Measurements from ENCODE around the gene VTI1A.
"Not testable (repeated sequence)": the region's sequence is repeated elsewhere in the genome, so short reads cannot be mapped to it uniquely, and the experiment has no call there.

Gene VTI1A

DNA sequence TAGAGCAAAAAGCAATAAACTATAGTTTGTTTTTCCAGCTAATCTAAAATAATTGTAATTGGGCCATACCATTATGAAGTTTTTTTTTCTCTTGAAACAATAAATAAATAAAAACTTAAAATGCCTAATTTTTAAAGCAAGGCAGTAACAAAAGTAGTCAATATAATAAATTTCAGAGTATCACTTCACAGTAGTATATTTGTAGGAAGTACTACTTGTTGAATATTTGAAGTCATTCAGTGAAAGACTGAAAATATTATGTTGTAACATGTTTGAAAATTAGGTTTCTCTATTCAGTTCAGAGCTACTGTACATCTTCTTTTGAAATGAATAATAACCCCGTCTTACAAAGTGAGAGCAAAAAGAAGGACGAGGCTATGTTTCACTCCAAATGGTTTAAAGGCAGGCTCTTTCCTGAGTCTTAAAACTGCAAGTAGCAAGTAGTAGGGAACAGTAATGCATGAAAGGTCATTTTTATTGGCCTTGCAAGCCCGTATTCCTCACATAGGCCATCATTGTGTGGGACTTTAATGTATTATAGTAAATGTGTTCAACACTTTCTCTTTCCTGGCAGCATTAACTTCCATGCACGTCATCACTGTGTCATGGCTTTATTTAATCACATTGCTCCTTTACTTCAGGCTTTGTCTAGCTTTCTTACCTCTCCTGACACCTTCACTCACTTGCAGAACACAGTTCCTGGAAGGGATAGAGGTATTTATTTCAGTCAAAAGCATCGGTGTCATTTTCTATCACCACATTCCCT is 141.4 kb downstream of the VTI1A start:
- DNase-seq (ENCODE audit: low read depth), result no peak

GRCh38 chr10:112589081-112589480 is 142.1 kb downstream of the VTI1A start:
- DNase-seq (ENCODE audit: low read depth), result no peak

- not testable (repeated sequence) for DNase-seq (ENCODE audit: low read depth)
Observed at GRCh38 chr10:112590786-112591185, 143.8 kb downstream of the VTI1A start.

GRCh38 chr10:112593023-112593422 is 146.0 kb downstream of the VTI1A start:
- no peak for DNase-seq (ENCODE audit: low read depth)

GRCh38 chr10:112601214-112602090 is 154.4 kb downstream of the VTI1A start:
- DNase-seq (ENCODE audit: low read depth), result no peak

- DNase-seq (ENCODE audit: low read depth), result no peak
Observed at GRCh38 chr10:112603062-112603461, 156.0 kb downstream of the VTI1A start.

DNA sequence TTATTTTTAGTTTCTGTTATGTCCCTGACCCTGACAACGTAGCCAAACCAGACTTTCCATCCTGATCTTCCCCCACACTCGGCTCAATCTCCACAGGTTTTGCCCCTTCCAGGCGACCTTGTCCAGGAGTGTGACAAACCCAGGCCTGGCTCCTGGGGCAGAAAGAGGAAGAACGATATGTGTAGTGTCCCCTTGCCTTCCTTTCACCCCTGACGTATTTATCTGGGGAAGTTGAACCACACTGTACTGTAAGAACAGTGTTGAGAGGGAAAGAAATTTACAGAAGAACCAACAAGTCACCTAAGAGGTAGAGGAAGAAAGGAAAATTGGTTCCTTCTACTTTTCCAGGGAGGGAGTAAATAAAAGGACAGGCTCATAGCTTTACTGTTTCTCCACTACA is 158.0 kb downstream of the VTI1A start:
- no peak for DNase-seq (ENCODE audit: low read depth)

DNA sequence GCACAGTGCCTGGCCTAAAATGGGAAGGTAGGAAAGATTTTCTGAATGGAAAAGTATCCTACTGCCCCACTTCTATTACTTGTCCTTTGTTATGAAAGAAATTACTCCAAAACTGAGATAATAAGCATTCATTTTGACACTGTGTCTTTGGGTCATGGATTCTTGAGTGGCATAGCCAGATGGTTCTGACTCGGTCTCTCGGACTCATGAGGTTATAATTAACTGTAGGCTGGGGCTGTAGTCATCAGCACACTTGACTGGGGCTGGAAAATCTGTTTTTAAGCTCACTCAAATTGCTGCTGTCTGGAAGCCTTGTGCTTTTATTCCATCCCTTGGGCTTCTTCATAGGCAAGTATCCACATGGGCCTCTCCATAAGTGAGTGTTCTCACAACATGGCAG is 160.5 kb downstream of the VTI1A start:
- DNase-seq (ENCODE audit: low read depth), result no peak

DNA sequence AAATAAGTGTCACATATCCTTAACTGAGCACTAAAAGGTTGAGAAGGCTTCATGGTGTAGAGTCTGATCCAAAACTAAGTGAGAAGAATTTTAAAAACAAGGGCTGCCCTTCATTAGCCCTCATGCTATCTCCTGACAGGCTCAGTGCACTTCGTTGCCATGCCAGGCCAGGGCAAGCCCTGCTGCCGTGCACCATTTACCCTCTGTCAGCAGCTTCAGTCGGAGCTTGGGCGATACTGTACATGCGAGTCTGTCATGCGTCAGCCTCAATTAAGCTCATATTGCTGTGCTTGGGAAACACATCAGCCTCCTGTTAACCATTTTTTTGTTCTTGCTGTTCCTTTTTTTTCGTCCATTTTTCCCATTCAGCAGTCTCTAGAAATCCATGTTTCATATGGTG is 166.6 kb downstream of the VTI1A start:
- no peak for DNase-seq (ENCODE audit: low read depth)

DNA sequence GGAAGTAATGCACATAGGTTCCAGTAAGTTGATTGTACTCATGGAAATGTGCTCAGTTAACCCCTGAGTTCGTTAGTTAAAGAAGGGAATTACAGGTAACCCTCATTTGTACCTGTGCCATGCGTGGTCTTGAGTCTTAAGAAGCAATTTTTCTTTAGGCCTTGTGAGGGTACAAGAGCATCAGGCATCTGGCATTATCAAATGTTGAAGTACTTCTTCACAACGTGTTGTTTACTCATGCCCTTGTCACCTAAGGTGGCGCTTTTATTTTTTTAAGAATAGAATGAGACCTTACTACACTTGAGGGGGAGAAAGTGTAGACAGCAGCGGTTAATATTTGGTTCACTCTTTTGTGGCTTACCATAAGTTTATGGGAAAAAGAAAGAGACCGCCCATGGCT is 167.1 kb downstream of the VTI1A start:
- no peak for DNase-seq (ENCODE audit: low read depth)

GRCh38 chr10:112614586-112614985 is 167.6 kb downstream of the VTI1A start:
- no peak for DNase-seq (ENCODE audit: low read depth)

DNA sequence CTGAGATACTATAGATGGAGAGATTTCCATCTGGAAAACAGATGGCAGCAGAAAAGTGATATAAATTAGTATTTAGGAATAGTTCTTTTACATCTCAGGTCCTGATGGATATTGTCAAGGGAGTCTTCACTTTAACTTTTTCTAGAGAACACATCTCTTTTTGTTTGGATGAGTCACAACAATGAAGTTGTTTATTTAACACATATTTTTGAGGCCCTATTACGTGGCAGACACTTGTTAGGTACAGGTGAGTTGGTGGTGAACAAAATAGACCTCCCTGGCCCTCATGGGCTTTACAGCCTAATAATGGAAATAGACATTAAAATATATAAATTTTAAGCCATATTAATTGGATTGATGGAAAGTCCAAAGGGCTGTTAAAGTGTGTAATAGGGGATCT is 168.3 kb downstream of the VTI1A start:
- DNase-seq (ENCODE audit: low read depth), result no peak

GRCh38 chr10:112616647-112617046 is 169.6 kb downstream of the VTI1A start:
- no peak for DNase-seq (ENCODE audit: low read depth)

DNA sequence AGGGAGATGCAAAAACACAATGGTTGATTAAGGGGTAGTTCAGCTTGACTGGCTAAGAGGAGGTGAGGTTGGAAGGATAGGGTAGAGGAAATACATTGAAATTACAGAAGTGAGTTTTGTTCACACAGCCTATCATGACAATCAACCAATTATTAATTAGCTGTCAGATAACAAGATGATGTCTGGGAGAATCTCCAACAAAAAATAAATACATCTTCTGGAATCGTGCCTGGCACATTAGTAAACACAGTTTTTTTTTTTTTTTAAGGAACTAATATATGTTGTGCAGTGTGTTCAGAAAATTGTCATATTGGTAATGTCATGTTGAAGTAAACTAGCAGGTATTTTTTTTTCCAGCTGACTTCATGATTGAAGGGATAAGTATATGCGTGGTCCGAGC is 171.8 kb downstream of the VTI1A start:
- DNase-seq (ENCODE audit: low read depth), result no peak

DNA sequence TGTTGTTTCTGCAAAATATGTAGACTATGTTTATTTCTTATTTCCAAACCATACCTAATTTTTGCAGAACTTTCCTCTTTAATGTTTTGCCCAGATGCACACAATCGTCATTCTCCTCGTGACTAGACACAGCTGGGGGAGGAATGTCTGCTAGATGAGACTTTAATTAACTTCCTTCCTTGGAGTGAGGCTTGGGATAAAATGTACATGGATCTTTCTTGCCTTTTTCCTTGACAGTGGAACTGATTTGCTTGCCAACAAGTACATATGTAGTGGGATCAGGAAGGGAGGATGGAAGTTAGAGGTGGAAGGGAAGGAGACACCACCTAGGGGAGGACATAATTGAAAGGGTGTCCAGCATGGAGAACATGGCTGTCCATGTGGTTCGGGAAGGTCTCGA is 172.5 kb downstream of the VTI1A start:
- no peak for DNase-seq (ENCODE audit: low read depth)

- no peak for DNase-seq (ENCODE audit: low read depth)
Observed at GRCh38 chr10:112622786-112623185, 175.8 kb downstream of the VTI1A start.

- no peak for DNase-seq (ENCODE audit: low read depth)
Observed at GRCh38 chr10:112624546-112625048, 177.6 kb downstream of the VTI1A start.

DNA sequence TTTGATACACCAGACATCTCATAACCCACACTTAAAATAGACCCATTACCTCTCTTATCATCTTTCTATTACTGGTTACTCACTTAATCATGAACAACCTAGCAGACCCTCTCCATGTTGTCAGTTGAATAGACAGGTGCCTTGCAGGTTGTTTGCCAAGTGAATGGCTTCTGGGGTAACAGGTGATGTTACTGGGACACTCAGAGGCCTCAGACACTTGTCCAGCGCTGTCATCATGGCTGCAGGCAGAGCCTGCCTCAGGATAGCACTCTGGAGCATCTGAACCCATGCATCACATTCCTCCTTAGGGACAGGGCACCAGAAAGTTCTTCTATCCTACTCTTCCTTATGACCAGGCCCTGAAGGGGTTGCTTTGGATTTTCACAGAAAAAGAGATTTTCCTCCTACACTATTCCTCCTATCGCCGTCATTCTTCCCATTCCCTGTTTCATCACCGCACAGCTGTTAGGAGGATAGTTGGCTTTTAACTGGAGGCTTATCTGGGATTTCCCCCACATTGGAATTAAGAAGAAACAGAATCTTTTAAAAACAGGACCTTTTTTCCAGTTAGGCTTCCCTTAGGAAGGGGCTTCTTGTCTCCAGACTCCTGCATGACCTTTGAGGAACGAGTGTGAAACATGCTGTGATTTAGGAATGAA is 182.1 kb downstream of the VTI1A start:
- no peak for DNase-seq (ENCODE audit: low read depth)

- no peak for DNase-seq (ENCODE audit: low read depth)
Observed at GRCh38 chr10:112631501-112632400, 184.7 kb downstream of the VTI1A start.

GRCh38 chr10:112634096-112634830 is 187.2 kb downstream of the VTI1A start:
- DNase-seq (ENCODE audit: low read depth), result no peak

DNA sequence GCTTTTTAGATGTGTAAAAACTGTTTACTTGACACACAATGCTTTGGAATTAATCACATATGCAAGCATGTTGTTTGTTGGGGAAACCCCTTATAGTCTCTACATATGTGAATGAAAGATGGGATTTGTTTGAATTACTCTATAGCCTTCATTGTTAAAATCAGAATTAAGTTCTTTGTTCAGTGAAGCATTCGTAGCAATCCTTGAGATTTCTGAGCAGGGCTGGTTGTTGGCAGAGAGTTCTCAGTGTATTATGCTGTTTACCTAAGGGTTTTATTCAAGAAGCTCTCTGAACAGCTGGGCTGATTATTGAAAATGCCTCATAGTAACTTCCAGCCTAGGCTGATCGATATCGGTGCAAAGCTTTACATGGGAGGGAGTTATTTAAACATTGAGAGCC is 190.9 kb downstream of the VTI1A start:
- no peak for DNase-seq (ENCODE audit: low read depth)
